NT2/D1 (cell line): Measurements from ENCODE around the gene CCDC68.

Source experiments
- SUZ12 ChIP-seq: IDR thresholded peaks from 2 replicates; pipeline ENCODE4 v1.6.1; 2011; ENCODE audit not compliant: insufficient read length, insufficient read depth; ENCODE audit errors: extremely low read depth
- ZNF274 ChIP-seq: IDR thresholded peaks from 2 replicates; pipeline ENCODE4 v1.6.1; 2011; ENCODE audit warnings: mild to moderate bottlenecking, low read depth, low read length

- TF ChIP-seq SUZ12 (no peak), ZNF274 (no peak)
Observed at GRCh38 chr18:54871231-54871630, 88.0 kb downstream of the CCDC68 start.
